ENCODE data around the gene RPIA.

Gene RPIA

DNA sequence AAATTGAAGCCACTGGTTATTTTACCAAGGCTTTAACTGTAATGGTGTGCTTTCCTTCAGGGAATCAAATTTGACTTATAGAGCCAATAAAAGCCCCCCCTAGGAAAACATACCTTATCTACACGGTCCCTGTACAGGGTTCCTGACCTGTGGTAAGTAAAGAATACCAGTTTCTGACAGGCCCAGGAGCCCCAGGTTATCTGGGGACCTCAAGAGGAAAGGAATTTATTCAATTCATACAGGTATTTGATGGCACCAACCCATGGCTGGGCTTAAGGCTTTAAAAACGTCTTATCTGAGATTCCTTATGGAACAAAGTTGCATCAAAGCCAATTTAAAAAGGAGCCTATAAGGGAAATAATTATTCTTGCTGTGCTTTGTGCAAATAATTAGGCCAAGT lies 7.0 kb upstream of the RPIA start:
- no peak for DNase-seq (ENCODE audit: low spot score)

DNA sequence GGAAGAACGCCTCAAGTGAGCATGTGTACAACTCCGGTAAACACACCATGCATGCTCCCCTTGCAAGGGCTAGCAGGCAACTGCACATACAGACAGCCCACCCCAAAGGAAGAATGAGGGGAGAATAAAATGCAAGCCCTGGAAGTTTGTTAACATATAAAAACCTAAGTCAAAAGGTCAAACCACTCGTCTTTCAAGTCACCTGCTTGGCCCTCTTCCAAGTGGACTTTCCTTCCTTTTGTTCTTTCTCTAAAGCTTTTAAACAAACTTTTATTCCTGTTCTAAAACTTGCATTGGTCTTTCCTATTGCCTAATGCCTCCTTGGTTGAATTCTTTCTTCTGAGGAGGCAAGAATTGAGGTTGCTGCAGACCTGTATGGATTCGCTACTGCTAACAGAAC lies 5.2 kb upstream of the RPIA start:
- no peak for DNase-seq (ENCODE audit: low spot score)

DNA sequence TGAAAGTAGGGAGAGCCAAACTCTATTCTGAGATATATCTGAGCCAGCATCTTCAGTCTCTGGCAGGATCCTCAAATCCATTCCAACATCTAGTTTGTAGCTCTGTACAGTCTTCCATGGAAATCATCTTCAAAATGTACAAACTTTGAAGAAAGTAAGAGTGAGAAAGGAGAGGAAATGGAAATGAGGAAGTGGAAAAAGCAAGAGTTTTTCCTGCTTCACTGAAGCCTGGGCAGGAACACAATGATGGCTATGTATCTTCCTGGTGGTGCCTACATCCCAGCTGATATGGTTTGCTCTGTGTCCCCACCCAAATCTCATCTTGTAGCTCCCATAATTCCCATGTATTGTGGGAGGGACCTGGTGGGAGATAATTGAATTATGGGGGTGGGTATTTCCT lies 4.1 kb upstream of the RPIA start:
- no peak for DNase-seq (ENCODE audit: low spot score)

DNA sequence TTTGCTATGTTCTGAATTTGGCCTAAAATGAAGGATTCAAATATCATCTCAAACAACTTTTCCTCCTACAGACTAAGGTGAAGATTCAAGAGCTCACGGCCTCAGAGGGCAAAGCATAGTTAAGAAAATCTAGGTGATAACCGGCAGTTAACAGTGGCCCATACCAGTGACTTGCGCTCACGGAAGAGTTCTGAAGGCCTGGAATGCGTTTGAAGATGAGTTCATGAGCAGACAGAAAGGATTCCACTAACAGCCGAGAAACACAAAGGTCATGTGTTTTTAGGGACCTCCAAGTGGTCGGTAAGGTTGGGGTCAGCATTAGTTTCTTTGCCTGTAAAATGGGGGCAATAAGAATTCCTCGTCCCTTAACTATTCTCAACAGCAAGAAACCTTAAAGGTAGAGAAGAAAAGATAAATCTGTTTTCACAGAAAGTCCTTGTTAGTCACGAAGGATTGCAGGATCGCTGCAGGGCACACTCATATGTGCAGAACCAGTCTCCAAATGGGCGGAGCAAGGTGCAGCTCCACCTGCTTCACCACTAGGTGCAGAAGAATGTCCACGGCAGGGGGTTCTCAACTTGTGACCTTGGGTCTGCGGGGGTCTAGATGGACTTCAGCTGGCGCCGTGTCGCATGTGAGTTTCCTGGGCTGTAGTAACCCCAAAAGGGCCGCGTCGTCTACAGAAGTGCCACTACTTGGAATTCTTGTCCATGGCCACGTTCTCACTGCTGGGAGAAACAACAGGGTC lies 708 bp upstream of the RPIA start:
- no peak for DNase-seq (ENCODE audit: low spot score)

DNA sequence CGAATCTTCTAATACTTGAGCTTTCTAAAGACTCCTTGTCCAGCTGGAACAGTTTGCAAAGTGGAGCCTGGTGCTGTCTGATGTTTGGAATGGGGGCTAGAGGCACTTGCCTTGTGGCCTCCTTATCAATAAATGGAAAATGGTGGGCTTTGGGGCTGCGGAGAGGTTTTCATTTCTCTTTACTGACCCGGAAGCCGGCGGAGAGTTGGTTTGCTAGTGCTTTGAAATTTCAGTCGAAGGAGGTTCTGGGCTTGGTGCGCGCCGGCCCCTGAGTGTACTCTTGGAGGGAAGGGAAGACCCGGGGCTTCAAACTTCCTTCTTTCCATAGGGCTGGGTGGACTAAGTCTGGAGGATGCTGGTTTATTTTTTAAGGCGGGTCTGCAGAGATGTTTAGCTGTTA lies 714 bp downstream of the RPIA start:
- DNase-seq (ENCODE audit: low spot score) = no peak

DNA sequence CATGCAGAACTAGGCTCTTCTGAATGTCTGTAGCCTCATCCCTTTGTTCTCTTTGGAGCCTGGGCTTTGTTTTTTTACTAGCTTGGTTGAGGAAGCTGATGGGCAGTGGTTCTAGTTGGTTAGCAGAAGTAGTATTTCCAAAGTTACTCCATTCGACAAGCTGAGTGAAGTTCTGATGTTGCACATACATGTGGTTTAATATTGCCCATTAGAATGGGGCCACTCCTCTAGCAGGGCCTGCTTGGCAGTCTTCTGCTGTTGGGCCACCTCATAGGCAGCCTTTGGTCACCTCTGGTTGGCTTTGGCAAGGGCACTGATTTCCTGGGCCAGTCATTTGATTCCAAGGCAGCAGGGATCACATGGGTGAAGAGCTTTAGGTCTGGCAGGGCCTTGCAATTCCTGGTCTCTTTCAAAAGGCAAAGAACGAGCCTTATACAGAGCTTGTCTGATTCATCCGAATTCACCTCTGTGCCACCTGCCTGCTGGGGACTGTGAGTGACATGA lies 2.5 kb downstream of the RPIA start:
- DNase-seq (ENCODE audit: low spot score) = no peak

DNA sequence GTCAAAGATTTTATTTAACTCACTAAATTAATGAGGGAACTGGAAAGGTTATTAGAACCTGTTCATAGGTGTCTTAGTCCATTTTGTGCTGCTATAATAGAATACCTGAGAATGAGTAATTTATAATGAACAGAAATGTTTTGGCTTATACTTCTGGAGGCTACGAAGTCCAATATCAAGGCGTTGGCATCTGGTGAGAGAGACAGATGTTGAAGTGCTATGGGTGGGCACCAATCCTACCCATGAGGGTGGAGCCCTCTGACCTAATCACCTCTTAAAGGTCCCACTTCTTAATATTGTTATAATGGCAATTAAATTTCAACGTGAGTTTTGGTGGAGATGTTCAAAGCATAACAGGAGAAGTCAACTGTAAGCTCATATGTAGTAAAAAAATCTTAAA lies 5.1 kb downstream of the RPIA start:
- no peak for DNase-seq (ENCODE audit: low spot score)

DNA sequence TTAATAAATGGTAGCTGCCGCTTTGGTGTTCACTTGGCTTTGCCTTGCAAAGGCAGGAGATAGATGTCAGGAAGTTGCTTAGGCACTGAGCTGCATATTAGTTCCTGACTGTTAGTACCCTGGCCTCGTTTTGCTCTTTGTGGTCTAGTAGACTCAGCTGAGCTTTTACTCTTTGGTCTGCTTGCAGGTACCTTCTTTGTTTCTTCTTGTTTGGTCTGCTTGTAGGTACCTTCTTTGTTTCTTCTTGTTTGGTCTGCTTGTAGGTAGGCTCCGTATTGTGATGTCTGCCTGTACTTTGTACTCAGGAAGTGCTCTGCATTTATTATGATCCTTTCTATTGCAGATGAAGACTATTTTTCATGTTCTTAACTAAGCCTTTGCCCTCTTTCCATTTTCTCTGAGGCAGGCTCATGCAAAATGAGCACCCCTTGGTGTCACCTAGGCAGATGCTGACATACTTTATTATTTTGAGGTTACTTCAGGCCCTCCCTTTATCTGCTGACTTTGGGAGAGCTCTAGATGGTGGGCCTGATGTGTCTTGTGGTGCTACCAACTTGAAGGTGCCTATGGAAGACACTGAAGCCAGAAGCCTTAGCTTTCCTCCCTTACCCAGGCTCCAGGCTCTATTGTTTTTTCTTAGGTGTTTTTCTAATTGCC lies 6.0 kb downstream of the RPIA start:
- no peak for DNase-seq (ENCODE audit: low spot score)

DNA sequence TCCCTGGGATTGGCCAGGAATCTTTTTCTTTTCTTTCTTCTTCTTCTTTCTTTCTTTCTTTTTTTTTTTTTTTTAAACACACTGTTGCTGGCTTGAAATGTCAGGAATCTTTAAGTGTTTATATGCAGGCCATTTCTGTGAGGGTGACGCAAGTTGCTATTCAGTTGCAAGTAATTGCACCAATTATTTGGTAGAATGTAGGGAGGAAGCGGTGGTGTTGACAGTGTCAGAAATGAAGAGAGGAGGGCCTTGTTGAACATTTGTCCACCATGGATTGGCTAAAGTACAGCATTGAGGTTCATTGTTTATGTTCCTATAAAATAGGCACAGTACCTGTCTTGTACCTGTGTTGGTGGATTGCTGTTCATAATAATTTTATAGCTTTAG lies 6.5 kb downstream of the RPIA start:
- DNase-seq (ENCODE audit: low spot score) = no peak

DNA sequence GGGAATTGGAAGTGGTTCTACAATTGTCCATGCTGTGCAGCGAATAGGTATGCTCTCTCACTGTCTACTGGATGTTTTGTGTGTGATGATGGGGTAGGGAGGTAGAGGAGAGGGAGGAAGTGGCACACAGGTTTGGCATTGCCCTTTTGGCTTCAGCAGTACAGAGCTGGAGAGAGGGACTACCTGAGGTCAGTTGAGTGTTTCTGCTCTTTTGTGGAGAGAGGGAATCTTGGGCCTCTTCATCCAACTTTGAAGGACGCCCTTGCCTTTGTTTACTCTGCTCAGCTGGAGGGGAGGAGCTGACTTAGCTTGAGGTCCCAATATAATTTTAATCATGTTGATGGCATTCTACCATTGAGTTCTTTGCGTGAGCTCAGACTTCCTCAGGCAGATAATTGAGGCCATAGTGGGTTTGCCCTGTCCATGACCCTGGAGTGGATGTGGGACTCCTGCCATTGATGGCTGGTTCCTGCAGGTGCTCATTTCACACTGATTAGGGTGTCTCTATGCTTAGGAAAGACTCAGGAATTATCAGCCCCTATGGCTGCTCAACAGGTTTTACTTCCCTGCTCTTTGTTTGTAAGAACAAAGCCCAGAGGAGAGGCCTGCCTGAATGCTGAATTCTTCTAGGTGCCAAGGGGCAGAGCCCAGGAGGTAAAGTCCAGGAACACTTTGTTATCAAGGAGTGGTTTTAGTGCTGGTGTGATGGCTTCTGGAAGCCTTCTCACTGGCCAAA lies 7.2 kb downstream of the RPIA start:
- DNase-seq (ENCODE audit: low spot score) = no peak

DNA sequence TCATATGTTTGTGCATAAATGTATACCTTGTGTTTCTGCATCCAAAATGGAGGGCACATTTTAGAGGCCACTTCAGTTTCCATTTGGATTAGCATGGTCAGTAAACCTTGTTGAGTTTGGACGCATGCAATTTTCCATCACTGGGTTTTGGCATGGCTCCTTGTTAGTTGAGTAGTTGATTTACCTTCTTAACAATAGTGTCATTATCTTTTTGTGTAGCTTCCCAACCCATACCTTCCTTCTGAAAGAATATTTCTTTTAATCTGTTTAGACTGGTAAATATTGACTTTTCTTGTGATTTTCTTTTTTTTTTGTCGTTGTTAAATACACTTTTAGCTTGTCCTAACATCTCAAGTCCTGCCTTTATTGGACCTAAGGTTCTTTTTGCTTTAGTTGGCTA lies 15.5 kb downstream of the RPIA start:
- DNase-seq (ENCODE audit: low spot score) = no peak

DNA sequence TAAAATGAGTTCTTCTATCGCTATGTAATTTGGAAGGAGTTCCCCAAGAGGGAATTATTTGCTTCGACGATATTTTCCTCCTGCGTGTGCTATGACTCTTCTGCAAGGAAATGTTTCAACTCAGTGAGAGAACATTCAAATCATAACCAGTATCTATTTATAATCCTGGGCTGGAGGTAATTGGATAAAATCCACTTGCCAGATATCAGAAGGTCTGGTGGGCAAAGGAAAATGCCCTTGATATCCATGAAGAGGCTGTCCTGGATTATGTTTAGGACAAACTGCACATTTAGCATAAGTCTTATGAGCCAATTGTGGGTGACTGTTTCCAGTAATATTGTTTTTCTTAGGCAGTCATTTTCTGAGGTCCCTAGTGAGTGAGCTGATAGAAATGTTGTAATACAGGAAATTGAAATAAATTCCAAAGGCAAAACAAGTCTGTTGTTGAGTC lies 17.7 kb downstream of the RPIA start:
- DNase-seq (ENCODE audit: low spot score) = no peak

DNA sequence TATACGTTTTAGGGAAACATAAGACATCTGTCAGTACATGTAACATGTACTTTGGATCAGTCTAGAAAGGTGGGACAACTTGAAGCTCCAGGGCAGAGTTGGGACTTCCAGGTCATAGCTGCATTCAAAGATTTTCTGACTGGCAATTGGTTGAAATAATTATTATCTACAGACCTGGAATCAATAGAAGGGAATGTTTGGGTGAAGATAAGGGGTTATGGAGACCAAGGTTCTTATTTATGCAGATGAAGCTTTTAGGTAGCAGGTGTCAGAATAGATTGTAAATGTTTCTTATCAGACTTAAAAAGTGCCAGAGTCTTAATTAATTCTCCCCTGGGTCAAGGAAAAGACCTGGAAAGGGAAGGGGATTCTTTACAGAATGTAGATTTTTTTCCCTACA lies 19.8 kb downstream of the RPIA start:
- DNase-seq (ENCODE audit: low spot score) = no peak

DNA sequence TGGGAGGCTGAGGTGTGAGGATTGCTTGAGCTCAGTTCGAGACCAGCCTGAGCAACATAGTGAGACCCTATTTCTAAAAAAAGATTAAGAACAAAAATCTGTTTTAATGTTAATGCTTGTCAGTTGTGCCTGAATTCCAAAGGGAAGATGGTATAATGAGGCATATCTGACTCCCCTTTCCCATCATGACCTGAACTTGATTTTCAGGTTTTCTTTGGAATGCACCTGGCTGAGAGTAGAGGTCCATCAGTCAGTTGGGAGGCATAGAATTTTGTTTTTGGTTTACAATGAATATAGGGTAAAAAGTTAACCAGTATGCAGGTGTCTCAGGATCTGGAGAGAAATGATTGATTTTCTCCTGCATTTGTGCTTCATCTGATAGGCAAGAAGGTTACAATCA lies 20.4 kb downstream of the RPIA start:
- no peak for DNase-seq (ENCODE audit: low spot score)

DNA sequence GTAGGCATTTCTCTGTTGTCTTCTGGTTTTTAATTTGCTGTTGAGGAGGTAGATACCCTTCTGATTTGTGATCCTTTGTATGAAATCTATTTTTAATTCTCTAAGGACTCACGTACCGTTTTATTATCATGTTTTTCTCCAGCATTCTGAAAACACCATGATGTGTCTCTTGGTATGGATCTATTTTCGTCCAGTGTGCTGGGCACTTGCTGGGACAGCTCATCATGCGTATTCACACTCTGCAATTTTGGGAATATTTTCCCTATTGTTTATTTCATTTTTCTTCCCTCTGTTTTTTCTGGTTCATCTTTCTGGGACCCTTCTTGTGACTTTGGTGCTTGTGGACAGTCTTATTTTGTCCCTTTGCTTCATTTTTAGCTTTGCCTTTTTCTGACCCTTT lies 21.9 kb downstream of the RPIA start:
- DNase-seq (ENCODE audit: low spot score) = no peak

DNA sequence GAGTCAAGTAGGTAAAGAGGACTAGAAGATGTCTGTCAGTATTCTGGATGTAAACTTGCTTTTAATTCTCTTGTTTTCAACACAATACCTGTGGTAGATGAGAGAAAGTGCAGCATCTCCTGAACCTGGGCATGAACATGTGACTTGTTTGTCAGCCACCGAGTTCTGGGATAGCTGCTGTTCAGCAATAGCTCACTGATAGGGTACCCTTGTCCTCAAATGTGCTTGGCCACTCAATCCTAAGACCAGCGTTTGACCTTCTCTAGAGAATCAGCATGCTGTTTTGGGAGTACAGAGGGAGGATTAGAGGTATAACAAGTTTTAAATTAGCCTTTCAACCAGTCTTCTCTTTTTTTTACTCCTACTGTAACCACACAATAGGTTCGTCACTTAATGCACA lies 23.2 kb downstream of the RPIA start:
- DNase-seq (ENCODE audit: low spot score) = no peak

DNA sequence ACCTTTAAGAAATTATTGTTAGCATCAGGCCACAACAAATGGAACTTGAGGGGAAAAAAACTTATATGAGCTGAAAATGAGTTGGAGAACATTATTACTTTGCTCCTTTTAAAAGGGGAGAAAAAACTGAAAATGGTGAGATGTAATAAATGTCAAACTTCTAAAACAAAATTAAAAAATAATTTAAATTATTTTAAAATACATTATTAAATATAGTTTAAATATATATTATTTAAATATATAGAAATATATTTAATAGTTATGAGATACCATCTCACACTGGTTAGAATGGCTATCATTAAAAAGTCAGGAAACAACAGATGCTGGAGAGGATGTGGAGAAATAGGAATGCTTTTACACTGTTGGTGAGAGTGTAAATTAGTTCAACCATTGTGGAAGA lies 28.9 kb downstream of the RPIA start:
- no peak for DNase-seq (ENCODE audit: low spot score)

DNA sequence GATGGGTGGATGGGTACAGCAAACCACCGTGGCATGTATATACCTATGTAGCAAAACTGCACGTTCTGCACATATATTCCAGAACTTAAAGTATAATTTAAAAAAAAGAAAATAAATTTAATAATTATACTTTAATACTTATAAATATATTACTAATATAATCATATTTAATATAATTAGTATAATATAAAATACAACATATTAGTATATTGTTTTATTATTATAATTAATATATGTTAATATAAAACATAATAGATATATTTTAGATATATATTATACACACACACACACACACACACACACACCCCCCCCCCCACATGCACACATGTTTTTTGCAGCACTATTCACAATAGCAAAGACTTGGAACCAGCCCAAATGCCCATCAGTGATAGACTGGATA lies 29.8 kb downstream of the RPIA start:
- DNase-seq (ENCODE audit: low spot score) = no peak

DNA sequence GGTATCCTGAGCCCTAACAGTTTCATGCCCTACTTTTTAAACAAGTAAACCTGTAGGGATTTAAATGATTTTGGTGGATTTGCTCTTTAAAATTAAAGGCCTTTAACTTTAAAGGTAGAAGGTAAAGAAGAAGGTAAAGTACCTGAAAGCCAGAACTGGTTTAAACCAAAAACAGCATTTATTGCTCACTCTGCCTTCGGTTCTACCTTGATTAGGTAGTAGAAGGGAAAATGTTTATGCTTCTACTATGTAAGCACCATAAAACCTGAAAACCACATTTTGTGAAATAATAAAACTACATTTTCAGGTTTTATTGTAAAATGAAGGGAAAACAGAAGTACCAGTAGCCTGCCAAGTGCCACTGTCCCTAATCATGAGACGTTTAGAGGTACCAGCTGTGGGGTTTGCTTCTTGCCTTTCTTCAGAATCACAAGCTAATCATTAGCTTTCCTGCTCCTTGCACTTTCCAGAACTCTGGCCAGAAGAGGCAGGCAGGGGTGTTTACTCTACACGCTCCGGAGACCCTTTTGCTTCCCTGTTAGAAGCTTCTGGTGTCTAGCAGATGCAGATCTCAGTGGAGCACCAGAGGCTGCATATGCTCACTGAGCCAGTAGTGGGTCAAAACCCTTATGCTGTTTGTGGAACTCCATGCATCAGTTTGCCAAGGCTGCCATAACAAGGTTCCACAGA lies 33.3 kb downstream of the RPIA start:
- DNase-seq (ENCODE audit: low spot score) = no peak

DNA sequence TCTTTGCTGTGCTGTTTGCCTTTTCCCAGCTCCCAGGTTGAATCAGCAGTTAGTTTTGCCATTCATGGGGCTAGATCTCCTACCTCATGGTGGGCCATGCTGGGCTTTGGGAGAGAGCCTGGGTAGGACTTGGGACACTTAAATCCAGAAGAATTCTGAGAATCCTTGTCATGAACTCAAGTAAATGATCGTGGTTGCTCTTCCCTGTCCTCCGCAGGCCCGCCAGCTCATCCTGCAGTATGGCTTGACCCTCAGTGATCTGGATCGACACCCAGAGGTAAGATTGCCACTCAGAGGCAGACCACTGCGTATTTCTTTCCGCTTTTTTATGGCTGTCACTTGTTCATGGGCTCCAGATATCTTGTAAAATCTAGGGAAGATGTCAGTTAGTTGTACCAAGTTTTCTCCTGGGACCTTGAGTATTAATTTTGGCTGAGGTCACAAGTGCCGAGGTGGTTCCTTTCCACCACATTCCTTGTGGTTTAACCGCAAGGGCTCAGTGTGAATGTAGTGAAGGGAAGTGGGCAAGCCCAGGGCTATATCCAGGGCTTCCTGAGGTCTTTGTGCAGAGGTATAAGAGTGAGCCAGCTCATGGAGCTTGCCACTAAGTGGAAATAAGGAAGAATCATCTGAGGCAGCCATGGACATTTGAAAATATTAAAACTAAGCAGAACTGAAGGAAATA lies 37.7 kb downstream of the RPIA start:
- DNase-seq (ENCODE audit: low spot score) = no peak

DNA sequence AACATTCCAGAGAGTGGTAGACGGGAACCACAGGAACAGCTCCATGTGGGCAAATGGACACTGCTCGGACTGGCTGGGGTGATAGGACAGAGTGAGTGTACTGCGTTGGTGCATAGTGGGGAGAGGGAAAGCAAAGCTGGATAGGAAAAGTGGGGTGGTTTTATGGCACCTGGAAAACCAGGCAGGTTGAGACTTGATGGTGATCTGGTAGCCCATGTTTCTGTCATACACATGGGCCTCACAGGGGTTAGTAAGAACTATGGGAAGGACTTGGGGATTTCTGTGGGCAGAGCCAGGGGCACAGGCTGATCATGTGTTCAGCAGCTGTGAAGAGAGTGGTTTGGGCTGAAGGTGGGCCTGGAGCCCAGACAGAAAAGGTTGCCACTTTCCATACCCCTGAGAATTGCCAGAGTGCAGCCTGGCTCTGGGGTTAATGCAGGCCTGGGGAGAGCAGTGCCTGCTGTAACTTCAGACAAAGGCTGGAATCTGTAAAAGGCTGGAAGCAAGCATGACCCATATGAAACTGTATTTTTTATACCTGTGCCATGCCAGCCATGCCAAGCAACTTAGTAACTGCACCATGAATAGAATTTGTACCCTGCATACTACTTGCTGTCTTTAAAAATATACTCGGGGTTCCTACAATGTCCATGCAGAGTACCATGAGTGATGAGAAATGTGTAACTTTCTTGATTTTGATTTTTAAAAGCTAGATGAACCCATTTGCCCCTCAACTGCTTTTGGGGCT lies 41.9 kb downstream of the RPIA start:
- no peak for DNase-seq (ENCODE audit: low spot score)
